ENCODE results near the gene ZSCAN5C.
A peak's percentile ranks its signal among the peaks of the same experiment; 100 is the strongest.
"Not testable (repeated sequence)": the region's sequence is repeated elsewhere in the genome, so short reads cannot be mapped to it uniquely, and the experiment has no call there.

Gene ZSCAN5C

GRCh38 chr19:56191711-56192110 is 10.4 kb upstream of the ZSCAN5C start:
- DNase-seq (ENCODE audit: low read depth) = no peak

DNA sequence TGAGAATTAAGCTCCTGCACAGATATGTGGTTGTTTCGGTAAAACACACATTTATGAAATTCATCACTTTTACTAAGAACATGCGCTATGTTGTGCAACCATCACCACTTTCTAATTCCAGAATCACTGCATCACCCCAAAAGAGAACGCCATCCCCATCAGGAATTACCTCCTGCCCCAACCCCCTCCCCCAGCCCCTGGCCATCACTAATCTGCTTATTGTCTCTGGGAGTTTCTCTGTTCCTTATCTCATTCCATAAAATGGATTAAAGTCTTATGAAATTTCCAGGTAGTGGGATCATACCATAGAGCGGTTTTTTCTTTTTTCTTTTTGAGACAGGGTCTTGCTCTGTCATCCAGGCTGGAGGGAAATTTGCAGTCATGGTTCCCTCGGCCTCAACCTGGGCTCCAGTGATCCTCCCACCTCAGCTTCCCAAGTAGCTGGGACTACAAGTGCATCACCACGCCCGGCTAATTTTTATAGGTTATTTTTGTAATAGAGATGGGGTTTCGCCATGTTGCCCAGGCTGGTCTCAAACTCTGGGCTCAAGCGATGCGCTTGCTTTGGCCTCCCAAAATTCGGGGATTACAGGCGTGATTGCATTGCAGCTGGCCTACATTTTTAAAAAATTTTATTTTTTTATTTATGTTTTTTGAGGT is 8.0 kb upstream of the ZSCAN5C start:
- DNase-seq (ENCODE audit: low read depth) = no peak

DNA sequence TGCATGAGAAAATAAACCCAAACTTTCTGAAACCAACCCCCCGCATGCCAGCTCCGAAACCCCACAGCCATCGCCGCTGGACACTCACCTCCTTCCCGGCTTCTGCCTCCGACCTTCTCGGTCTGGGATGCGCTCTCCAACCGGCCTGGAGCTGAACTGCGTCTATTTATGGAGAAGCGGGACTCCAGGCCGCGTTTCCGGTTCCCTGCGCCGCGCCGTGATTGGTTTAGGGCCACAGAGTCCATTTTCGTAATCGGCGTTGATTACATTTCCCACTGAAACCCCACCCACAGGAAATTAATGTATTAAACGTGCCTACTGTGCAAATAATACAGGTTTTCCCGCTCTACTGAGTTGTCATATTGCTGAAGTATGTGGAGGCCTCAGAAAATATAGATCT is 4.4 kb upstream of the ZSCAN5C start, which contains the start of gene ZSCAN5B:
ZSCAN5B (minus strand) TSS at position 138 of the 400 bp plus-strand sequence. CDS start 4,731 bp downstream, outside the sequence.
- DNase-seq (ENCODE audit: low read depth) = not testable (repeated sequence)

DNA sequence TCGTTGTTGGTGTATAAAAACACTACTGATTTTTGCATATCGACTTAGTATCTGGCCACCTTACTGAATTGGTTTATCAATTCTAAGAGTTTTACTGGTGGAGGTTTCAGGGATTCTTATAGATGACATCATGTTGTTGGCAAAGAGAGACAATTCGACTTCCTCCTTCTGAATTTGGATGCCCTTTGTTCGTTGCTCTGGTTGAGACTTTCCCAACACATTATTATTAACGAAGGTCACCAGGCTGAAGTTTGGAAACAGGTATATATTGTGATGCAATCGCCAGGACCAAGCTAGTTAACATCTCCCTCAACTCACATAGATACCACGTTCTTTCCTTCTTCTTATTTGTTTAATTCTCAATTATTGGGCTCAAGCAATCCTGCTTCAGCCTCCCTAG is 2.4 kb upstream of the ZSCAN5C start:
- DNase-seq (ENCODE audit: low read depth) = no peak

- DNase-seq (ENCODE audit: low read depth) = not testable (repeated sequence)
Measured at GRCh38 chr19:56207581-56207980, 5.5 kb downstream of the ZSCAN5C start.

GRCh38 chr19:56209091-56209490 is 7.0 kb downstream of the ZSCAN5C start:
- DNase-seq (ENCODE audit: low read depth) = no peak

DNA sequence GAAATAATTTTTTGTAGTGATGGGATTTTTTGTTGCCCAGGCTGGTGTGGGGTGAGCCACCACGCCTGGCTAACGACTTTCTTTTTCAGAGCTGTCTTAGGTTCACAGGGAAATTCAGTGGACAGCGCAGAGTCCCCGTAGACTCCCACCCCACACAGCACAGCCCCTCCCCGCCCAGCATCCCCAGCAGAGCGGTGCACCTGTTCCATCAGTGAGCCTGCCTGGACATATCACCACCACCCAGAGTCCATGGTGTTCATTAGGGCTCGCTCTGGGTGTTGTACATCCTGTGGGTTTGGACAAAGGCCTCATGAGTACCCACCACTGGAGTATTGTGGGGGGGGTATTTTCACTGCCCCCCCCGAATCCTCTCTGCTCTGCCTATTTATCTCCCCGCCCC is 8.0 kb downstream of the ZSCAN5C start:
- not testable (repeated sequence) for DNase-seq (ENCODE audit: low read depth)

GRCh38 chr19:56211718-56212117 is 9.6 kb downstream of the ZSCAN5C start:
- DNase-seq (ENCODE audit: low read depth) = no peak

DNA sequence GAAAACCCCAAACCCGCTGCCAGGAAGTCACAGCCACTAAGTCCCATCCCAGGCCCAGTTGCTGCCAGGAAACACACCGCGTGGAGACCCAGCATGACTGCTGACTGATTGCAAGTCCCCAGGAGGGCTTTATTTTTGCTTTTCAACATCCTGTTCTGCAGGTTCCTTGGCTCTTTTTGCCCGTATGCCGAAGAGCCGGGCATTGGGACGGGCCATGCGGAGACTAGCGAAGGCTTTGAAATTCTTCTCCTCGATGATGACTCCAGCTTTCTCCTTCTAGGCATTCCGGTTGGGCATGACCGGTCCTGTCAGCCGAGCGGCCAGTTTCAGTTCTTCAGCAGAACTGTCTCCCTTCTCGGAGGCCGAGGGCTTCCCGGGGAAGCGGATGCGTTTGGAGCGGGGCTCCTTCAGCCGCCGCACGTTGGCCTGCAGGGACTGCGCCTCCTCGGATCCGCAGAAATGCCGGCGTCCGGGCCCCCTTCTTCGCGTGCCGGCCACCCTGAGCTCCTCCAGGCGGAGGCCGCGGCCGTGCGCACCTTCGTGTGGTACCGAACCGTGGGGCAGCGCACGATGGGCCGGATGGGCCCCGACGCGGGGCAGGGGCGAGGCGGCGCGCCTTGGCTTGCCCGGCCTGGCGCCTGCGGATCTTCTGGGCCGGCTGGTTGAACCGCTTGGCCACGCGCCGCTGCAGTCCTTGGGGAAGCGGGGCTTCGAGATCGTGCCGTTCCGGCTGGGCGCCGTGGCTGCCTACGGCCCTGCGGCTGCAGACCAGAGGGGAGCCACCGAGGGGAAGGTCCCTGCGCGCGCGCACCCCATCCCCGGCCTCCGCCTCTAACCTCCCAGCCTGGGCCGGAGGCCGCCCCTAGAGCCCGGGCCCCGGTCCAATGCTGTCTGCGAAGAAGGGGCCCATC is 15.2 kb downstream of the ZSCAN5C start:
- DNase-seq (ENCODE audit: low read depth) = no peak

DNA sequence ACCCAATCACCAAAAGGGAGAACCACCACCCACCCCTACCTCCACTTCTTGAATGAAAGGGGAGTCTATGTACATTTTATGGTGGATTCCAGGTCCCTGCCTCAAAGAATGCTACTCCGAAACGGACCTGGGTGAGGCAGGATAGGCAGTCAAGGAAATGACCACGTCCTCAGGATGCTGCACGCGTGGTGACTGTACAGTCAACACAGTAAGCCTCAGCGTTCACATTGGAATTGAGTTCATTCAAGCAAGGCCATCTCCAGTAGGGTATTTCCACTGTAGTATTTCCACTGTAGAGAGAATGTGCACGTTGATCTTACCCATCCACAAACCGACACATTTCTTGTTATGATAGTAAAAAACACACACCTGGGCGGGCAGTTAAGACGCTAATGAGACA is 16.9 kb downstream of the ZSCAN5C start:
- DNase-seq (ENCODE audit: low read depth) = no peak

- peak; percentile 11 for DNase-seq (ENCODE audit: low read depth)
Measured at GRCh38 chr19:56221442-56221841, 19.4 kb downstream of the ZSCAN5C start.

DNA sequence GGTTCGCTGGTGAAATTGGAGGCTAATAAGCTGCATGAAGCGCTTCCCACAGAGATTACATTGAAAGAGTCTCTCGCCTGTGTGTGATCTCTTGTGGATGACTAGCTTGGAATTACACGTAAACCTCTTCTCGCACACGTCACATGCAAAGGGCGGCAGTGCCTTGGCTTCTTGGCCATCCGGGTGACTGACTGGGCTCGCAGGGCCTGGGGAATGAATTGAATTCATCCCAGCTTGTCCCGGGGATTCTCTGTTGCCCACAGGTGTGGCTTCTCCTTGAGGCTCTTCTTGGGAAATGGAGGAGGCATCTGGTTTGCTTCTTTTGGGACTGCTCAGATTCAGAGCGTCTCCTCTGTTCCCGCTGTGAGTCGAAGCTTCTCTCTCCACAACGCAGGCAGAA is 19.8 kb downstream of the ZSCAN5C start:
- DNase-seq (ENCODE audit: low read depth) = no peak

DNA sequence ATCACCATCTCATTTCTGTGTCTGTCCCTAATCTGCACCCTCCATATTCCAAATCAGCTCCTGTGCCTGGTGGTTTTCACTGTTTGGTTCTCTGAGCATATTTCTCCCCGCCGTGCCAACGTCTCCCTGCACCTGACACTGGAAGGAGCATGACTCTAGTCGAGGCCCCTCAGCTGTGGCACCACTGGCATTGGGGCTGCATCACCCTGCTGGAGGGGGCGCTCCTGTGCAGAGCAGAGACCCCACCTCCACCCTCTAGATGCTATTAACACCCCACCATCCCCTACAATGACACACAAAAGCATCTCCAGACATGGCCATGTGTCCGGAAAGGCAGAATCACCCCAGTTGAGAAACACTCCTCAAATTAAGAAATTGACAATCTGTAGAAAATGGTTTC is 20.8 kb downstream of the ZSCAN5C start:
- DNase-seq (ENCODE audit: low read depth) = no peak

- DNase-seq (ENCODE audit: low read depth) = no peak
Measured at GRCh38 chr19:56223481-56223880, 21.4 kb downstream of the ZSCAN5C start.

DNA sequence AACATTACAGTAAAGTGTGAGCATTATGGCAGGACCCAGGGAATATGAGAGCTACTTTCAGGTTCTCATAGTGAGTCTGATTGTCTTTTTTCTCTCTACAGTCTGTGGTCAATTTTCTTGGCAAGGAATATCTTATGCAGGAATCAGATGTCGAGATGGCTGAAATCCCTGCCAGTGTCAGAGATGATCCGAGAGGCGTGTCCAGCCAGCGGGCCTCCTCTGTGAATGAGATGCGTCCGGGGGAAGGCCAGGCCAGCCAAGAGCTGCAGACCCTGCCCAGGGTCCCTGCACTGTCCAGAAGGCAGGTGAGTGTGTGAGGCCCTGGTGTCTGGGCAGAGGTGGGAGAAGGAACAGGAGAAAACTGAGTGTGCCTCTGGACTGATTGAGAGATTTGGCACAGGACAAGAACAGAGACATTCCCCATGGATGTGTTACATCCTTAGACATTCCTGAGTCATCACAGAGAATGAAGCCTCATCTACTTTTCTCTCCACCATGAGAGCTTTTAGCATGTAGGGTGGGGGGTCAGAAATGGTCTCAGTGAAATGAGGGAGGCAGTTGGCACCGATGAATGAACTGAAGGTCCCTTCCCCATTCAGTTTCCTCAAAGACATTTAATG is 43.2 kb downstream of the ZSCAN5C start:
- DNase-seq (ENCODE audit: low read depth) = peak; percentile 60

DNA sequence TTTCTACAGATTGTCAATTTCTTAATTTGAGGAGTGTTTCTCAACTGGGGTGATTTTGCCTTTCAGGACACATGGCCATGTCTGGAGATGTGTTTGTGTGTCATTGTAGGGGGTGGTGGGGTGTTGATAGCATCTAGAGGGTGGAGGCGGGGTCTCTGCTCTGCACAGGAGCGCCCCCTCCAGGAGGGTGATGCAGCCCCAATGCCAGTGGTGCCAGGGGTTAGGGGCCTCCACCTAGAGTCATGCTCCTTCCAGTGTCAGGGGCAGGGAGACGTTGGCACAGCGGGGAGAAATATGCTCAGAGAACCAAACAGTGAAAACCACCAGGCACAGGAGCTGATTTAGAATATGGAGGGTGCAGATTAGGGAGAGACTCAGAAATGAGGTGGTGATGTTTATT is 43.7 kb downstream of the ZSCAN5C start:
- not testable (repeated sequence) for DNase-seq (ENCODE audit: low read depth)

DNA sequence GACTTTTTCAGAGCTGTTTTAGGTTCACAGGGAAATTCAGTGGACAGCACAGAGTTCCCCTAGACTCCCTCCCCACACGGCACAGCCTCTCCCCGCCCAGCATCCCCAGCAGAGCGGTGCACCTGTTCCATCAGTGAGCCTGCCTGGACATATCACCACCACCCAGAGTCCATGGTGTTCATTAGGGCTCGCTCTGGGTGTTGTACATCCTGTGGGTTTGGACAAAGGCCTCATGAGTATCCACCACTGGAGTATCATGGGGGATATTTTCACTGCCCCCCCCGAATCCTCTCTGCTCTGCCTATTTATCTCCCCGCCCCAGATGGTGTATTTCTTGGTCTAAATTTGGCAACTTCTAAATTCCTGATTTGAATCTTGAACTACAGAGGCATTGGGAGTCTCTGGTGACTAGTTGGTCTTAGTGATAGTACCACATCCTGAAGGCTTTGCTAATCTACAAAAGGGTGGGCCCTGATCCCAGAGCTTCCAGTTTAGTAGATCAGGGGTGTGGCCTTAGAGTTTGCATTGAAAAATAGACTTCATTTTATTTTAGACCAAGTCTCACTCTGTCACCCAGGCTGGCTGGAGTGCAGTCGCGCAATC is 46.8 kb downstream of the ZSCAN5C start:
- not testable (repeated sequence) for DNase-seq (ENCODE audit: low read depth)

DNA sequence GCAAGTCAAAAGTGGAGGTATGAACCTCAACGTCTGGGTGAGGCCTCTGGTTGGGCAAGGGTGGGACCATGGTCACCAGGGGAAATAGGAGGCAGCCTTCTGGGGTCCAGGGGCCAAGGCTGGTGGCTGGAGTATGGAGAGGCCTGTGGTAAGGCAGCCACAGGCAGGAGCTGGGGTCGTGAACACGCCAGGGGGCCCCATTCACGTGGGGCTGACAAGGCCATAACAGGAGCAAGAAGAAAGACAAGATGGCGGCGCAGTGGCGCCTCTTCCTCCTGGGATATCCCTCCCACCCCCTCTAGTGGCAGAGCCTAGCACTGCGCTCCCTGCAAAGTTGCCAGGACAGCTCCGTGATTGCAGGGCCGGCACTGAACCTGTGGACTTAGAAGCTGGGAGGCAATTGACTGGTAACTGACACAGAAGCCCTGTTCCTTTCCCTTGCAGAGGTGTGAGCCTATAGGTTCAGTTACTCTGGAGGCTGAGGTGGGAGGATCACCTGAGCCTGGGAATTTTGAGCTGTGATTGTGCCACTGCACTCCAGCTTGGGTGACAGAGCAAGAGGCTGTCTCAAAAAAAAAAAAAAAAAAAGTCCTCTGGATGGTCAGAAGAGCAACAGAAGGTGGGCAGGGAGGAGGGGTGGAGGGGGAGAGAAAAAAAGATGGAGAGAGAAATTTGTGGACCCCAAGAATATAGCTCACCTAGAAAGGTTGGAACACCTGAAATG is 50.8 kb downstream of the ZSCAN5C start:
- peak; percentile 67 for DNase-seq (ENCODE audit: low read depth)

- peak; percentile 72 for DNase-seq (ENCODE audit: low read depth)
Measured at GRCh38 chr19:56253737-56254136, 51.7 kb downstream of the ZSCAN5C start.

- no peak for DNase-seq (ENCODE audit: low read depth)
Measured at GRCh38 chr19:56258272-56258671, 56.2 kb downstream of the ZSCAN5C start.

All from ELR (cell line).